ENCODE data around the gene NDUFAF5.

DNA sequence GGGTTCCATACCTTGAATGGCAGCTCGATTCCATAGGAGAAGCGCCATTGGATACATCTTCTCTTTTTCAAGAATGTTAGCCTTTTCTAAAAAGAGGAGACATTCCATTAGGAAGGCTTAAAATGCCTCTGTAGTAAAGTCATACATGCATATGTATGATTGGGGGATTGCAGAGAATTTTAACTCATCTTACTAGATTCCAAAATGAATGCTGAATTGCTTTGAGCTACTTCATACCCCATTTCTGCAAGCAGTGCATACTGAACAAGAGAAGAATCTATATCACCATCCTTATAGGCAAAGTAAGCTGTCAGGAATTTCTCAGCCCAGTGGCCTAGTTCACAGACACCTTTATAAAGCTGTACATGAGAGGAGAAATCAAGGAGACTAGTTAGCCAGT, 80.3 kb downstream of the NDUFAF5 start:
- no peak for TF ChIP-seq POLR2A (IDR thresholded peaks at IDR 0.05)
- TF ChIP-seq, protein P1, sequence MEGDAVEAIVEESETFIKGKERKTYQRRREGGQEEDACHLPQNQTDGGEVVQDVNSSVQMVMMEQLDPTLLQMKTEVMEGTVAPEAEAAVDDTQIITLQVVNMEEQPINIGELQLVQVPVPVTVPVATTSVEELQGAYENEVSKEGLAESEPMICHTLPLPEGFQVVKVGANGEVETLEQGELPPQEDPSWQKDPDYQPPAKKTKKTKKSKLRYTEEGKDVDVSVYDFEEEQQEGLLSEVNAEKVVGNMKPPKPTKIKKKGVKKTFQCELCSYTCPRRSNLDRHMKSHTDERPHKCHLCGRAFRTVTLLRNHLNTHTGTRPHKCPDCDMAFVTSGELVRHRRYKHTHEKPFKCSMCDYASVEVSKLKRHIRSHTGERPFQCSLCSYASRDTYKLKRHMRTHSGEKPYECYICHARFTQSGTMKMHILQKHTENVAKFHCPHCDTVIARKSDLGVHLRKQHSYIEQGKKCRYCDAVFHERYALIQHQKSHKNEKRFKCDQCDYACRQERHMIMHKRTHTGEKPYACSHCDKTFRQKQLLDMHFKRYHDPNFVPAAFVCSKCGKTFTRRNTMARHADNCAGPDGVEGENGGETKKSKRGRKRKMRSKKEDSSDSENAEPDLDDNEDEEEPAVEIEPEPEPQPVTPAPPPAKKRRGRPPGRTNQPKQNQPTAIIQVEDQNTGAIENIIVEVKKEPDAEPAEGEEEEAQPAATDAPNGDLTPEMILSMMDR (IDR thresholded peaks at IDR 0.05): no peak

Data from heart left ventricle (tissue), 13 donors.